ENCODE data around the gene CYB5R4.

DNA sequence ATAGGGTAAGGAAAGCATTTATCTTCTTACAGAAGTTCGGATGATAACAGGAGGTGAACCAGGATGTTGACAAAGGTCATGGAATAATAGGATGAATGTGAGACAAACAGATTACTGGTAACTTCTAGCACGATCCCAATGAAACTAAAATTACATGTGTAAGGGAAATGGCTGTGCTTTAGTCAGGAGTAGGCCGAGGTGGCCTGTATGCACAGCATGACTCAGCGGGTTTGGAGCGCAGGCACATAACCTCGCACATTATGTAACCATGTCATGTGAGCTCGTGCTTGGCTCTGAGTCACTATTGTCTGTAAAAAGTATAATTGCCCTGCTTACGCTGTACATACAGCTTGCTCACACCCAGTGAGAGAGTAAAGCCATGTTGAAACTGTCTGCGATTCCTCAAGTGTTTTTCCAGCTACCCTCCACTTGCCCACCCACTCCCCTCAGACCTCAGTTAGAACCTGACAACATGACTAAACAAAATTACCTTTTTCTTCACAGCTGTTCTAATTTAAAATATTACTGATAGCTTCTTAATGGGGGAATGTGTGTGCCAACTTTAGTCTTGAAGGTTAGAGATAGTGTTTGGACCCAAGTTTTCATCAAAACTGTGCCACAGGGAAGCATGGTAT, 8.2 kb downstream of the CYB5R4 start:
- TF ChIP-seq, protein P1, sequence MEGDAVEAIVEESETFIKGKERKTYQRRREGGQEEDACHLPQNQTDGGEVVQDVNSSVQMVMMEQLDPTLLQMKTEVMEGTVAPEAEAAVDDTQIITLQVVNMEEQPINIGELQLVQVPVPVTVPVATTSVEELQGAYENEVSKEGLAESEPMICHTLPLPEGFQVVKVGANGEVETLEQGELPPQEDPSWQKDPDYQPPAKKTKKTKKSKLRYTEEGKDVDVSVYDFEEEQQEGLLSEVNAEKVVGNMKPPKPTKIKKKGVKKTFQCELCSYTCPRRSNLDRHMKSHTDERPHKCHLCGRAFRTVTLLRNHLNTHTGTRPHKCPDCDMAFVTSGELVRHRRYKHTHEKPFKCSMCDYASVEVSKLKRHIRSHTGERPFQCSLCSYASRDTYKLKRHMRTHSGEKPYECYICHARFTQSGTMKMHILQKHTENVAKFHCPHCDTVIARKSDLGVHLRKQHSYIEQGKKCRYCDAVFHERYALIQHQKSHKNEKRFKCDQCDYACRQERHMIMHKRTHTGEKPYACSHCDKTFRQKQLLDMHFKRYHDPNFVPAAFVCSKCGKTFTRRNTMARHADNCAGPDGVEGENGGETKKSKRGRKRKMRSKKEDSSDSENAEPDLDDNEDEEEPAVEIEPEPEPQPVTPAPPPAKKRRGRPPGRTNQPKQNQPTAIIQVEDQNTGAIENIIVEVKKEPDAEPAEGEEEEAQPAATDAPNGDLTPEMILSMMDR (IDR thresholded peaks at IDR 0.05; ENCODE audit: poor library complexity): no peak
- TF ChIP-seq EZH2 (IDR thresholded peaks at IDR 0.05; ENCODE audit: borderline replicate concordance): no peak

Measured in hepatocyte (in vitro differentiated cells).